Caco-2 (cell line): Measurements from ENCODE around the gene STAG3. TPM values are rescaled to one million over a fixed set of nuclear protein-coding genes. Genes with fewer than 3 reads are reported as not detected.

ENCODE experiments used
- BruUV-seq: library from RNA; stranded (reverse); fragments of 400-500 nt; replicated peaks from 2 replicates; lab custom pipeline; 2021; lab: Mats Ljungman, UMichigan
- CTCF ChIA-PET: fragments of 300-600 bp; sonication (Branson Sonifier 250); formaldehyde crosslinking; loops from one replicate; lab custom pipeline; 2022; ENCODE audit warnings: antibody characterized with exemption; lab: Charles Lee
- POLR2A ChIA-PET: fragments of 300-600 bp; sonication (Branson Sonifier 250); formaldehyde crosslinking; loops from one replicate; lab custom pipeline; 2022; ENCODE audit warnings: antibody characterized with exemption; lab: Charles Lee
- DNase-seq, 2 experiments: peaks; one replicate each; pipeline versions ENCODE4 v3.0.0 to v3.0.0-alpha.2; 2020 to 2022
- H3K27me3 ChIP-seq: replicated peaks from 2 replicates; pipeline ENCODE4 v1.6.0; 2011; ENCODE audit warnings: low read length; ENCODE audit not compliant: control insufficient read depth, insufficient read depth
- H3K36me3 ChIP-seq: 2 replicates; pipeline ENCODE4 v1.5.1; 2011; ENCODE audit warnings: low read length; ENCODE audit not compliant: control insufficient read depth, insufficient read depth
- H3K4me1 ChIP-seq: fragments of 250-450 bp; sonication (Bioruptor Pico); 2 replicates; pipeline ENCODE4 v1.5.1; 2020; ENCODE audit warnings: mild to moderate bottlenecking
- H3K4me3 ChIP-seq: 2 replicates; pipeline ENCODE4 v1.5.1; 2011; ENCODE audit warnings: low read depth, mild to moderate bottlenecking, control low read depth, low read length
- H3K9me3 ChIP-seq: fragments of 250-450 bp; sonication (Bioruptor Pico); 2 replicates; pipeline ENCODE4 v1.5.1; 2020; ENCODE audit warnings: mild to moderate bottlenecking, moderate library complexity
- H3K27ac Mint-ChIP-seq: one replicate; pipeline ENCODE4 v1.8.0; 2022; ENCODE audit warnings: mixed read lengths; ENCODE audit not compliant: unreplicated experiment
- H3K27me3 Mint-ChIP-seq: one replicate; pipeline ENCODE4 v1.8.0; 2022; ENCODE audit warnings: mixed read lengths; ENCODE audit not compliant: insufficient read depth, unreplicated experiment
- H3K36me3 Mint-ChIP-seq: one replicate; pipeline ENCODE4 v1.8.0; 2022; ENCODE audit warnings: mild to moderate bottlenecking, mixed read lengths; ENCODE audit not compliant: insufficient read depth, unreplicated experiment
- H3K4me1 Mint-ChIP-seq: one replicate; pipeline ENCODE4 v1.8.0; 2022; ENCODE audit warnings: low read depth, mixed read lengths; ENCODE audit not compliant: unreplicated experiment
- H3K4me3 Mint-ChIP-seq: one replicate; pipeline ENCODE4 v1.8.0; 2022; ENCODE audit warnings: mild to moderate bottlenecking, moderate library complexity, mixed read lengths; ENCODE audit not compliant: unreplicated experiment
- H3K9me3 Mint-ChIP-seq: one replicate; pipeline ENCODE4 v1.8.0; 2022; ENCODE audit warnings: mixed read lengths; ENCODE audit not compliant: unreplicated experiment
- intact Hi-C: fragments of 100-400 bp; cut with micrococcal nuclease; formaldehyde crosslinking; loops from one replicate; pipeline ENCODE4 v1.10.0; 2022; ENCODE audit not compliant: unreplicated experiment
- total RNA-seq: library from RNA; stranded (reverse); gene quantifications from 2 replicates; pipeline ENCODE4 v1.2.3, GENCODE V29; 2022
- TF ChIP-seq, protein P1 (sequence below), 2 experiments: fragments of 200-600 bp in 1 of 2; IDR thresholded peaks; 1 replicate in 1 of 2; 2 replicates in 1 of 2; pipeline versions ENCODE4 v1.5.1 to v1.8.0; 2011 to 2022; ENCODE audit warnings: antibody characterized with exemption in 1 of 2, control low read depth in 1 of 2, inconsistent platforms in 1 of 2, low read depth in 1 of 2, low read length in 1 of 2, mild to moderate bottlenecking in 1 of 2, moderate library complexity in 1 of 2; ENCODE audit not compliant: insufficient read depth in 1 of 2, severe bottlenecking in 1 of 2, unreplicated experiment in 1 of 2

STAG3 gene
- total RNA-seq, 1 experiment from 2014 or later: 1.3 TPM

DNA sequence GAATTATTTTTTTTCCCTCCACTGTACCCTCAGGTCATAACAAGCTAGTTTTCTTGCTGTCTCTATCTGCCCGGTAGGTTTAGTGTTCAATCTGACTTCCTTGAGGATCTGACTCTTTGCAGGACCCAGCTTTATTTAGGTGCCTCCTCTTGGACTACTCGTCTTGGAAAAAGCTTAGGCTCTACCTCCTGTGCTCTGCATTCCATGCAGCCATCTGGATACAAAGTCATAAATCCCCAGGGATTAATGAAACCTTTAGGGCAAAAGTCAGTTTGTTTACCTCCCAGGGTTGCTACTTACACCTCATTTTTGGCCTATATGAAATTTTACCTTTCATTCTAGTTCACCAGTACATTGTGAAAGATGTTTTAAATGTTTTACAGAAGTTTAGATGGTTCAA, 8.0 kb downstream of the STAG3 start:
- H3K4me3 Mint-ChIP-seq: no peak overlapping the region
- H3K27me3 ChIP-seq: no peaks in the 10 kb centered on the region
- H3K27me3 Mint-ChIP-seq: no peaks in the 10 kb centered on the region
- H3K9me3 ChIP-seq: no peaks in the 10 kb centered on the region
- no peaks in the 10 kb centered on the region for H3K36me3 ChIP-seq
- H3K36me3 Mint-ChIP-seq: peaks cover 4% of the 10 kb centered on the region
- POLR2A ChIA-PET: no interaction called here
- H3K27ac Mint-ChIP-seq: no peak overlapping the region
- BruUV-seq: no TSS peak
- TF ChIP-seq, protein P1, sequence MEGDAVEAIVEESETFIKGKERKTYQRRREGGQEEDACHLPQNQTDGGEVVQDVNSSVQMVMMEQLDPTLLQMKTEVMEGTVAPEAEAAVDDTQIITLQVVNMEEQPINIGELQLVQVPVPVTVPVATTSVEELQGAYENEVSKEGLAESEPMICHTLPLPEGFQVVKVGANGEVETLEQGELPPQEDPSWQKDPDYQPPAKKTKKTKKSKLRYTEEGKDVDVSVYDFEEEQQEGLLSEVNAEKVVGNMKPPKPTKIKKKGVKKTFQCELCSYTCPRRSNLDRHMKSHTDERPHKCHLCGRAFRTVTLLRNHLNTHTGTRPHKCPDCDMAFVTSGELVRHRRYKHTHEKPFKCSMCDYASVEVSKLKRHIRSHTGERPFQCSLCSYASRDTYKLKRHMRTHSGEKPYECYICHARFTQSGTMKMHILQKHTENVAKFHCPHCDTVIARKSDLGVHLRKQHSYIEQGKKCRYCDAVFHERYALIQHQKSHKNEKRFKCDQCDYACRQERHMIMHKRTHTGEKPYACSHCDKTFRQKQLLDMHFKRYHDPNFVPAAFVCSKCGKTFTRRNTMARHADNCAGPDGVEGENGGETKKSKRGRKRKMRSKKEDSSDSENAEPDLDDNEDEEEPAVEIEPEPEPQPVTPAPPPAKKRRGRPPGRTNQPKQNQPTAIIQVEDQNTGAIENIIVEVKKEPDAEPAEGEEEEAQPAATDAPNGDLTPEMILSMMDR (IDR thresholded peaks at IDR 0.05; ENCODE audit: insufficient read depth in 1 of 2, low read depth in 1 of 2, low read length in 1 of 2, severe bottlenecking in 1 of 2, unreplicated experiment in 1 of 2): no peak
- intact Hi-C loops: no loop called here
- CTCF ChIA-PET: interaction anchor here (0.7 to 0.9 kb wide), 2 partner anchors 17 to 51 kb away, joined by 3 to 4 read pairs; no protein-coding TSS in a partner anchor
- no peaks in the 10 kb centered on the region for H3K4me1 ChIP-seq
- peaks cover 21% of the 10 kb centered on the region for H3K4me1 Mint-ChIP-seq
- H3K9me3 Mint-ChIP-seq: no peaks in the 10 kb centered on the region
- no peak overlapping the region for H3K4me3 ChIP-seq
- no peak for DNase-seq

DNA sequence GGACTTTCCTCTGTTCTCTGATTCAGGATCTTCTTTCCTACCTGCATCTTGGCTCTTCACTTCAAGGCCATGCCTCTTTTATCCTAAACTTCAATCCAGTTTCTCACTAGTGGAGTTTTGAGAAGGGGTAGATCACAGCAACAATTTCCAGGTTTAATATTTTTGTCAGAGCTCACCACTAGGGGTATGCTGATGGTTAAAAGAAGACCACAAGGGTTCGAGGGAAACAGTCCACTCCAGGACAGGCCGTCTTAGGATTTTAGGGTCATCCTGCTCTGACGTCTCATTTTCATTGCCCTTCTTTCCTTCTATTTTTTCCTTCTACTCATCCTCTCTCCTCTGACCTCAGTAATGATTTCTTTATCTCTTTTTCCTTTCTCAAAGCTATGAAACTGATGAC, 11.3 kb downstream of the STAG3 start:
- peaks cover 7% of the 10 kb centered on the region for H3K36me3 Mint-ChIP-seq
- ChIA-PET POLR2A (no interaction called here), CTCF (interaction anchor here (0.5 to 1.4 kb wide), 8 partner anchors 11 to 351 kb away, joined by 3 to 5 read pairs (median 4); partner anchors contain the start of genes GAL3ST4 and STAG3)
- no peak overlapping the region for H3K27ac Mint-ChIP-seq
- Histone ChIP-seq H3K4me1 (no peaks in the 10 kb centered on the region), H3K27me3 (no peaks in the 10 kb centered on the region), H3K9me3 (no peaks in the 10 kb centered on the region), H3K36me3 (no peaks in the 10 kb centered on the region), H3K4me3 (no peak overlapping the region)
- H3K4me1 Mint-ChIP-seq: peaks cover 21% of the 10 kb centered on the region
- H3K9me3 Mint-ChIP-seq: no peaks in the 10 kb centered on the region
- TF ChIP-seq, protein P1 (IDR thresholded peaks at IDR 0.05; ENCODE audit: insufficient read depth in 1 of 2, low read depth in 1 of 2, low read length in 1 of 2, severe bottlenecking in 1 of 2, unreplicated experiment in 1 of 2): no peak
- DNase-seq: no peak
- BruUV-seq: no TSS peak
- H3K27me3 Mint-ChIP-seq: no peaks in the 10 kb centered on the region
- H3K4me3 Mint-ChIP-seq: no peak overlapping the region
- intact Hi-C loops: no loop called here

DNA sequence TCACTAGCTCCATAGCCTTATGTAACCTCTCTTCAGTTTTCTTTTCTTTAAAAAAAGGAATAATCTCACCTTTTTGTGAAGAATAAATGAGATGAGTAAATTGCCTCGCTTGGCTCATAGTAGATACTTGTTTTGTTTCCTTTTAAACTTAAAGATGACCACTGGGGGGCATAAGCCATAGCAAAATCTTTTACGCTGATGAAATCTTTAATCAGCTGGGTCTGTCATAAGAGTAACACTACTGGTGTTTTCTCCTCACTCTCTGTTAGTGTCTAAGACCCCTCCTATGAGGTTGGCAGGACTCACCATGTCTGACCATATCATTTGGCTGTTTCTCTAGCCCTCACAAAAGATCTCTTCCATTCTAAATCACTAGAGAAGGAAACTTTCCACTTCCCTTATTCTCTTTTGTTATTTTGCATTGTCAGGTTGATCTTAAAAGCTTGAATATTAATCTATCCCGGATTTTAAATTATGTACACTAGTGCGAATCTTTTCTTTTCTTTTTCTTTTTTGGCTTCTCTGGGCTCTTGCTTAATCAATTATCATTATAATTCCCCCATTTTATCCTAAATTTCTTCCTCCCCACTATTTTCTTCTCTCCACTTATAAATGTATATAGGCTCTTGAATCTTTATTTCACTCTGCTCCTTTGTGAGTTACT, 12.5 kb downstream of the STAG3 start:
- ChIA-PET CTCF (interaction anchor here (0.5 to 0.9 kb wide), 5 partner anchors 10 to 217 kb away, joined by 3 to 8 read pairs (median 3); partner anchors contain the start of gene LAMTOR4), POLR2A (interaction anchor here (0.6 kb wide), 1 partner anchor 41 kb away, joined by 3 read pairs; the partner anchor contains the start of gene LAMTOR4)
- no peaks in the 10 kb centered on the region for H3K4me1 ChIP-seq
- no TSS peak for BruUV-seq
- H3K27me3 Mint-ChIP-seq: no peaks in the 10 kb centered on the region
- TF ChIP-seq, protein P1 (IDR thresholded peaks at IDR 0.05; ENCODE audit: insufficient read depth in 1 of 2, low read depth in 1 of 2, low read length in 1 of 2, severe bottlenecking in 1 of 2, unreplicated experiment in 1 of 2): peak; percentile 31 to 52
- no peaks in the 10 kb centered on the region for H3K9me3 ChIP-seq
- H3K27ac Mint-ChIP-seq: peak overlapping the region; percentile 3
- no peaks in the 10 kb centered on the region for H3K9me3 Mint-ChIP-seq
- intact Hi-C loops: loop anchor here (1.0 kb wide), 1 partner anchor 10 kb away; no protein-coding TSS in a partner anchor
- no peak overlapping the region for H3K4me3 ChIP-seq
- no peak overlapping the region for H3K4me3 Mint-ChIP-seq
- H3K36me3 ChIP-seq: no peaks in the 10 kb centered on the region
- H3K27me3 ChIP-seq: no peaks in the 10 kb centered on the region
- peaks cover 21% of the 10 kb centered on the region for H3K4me1 Mint-ChIP-seq
- peaks cover 9% of the 10 kb centered on the region for H3K36me3 Mint-ChIP-seq
- DNase-seq: peak in 1 of 2 experiments; percentile 49
